ENCODE measurements around the gene ABHD17A.

ABHD17A gene

GRCh38 chr19:1853295-1854038, 31.8 kb downstream of the ABHD17A start:
- DNase-seq (ENCODE audit: low spot score): no peak
- H2BK12ac ChIP-seq (ENCODE audit: low read length): no peak overlapping the region
- peak overlapping the region; percentile 96 for H2AK5ac ChIP-seq (ENCODE audit: low read depth, low read length)
- no peak overlapping the region for H3K4me3 ChIP-seq (ENCODE audit: low read length in 2 of 2)
- H3K36me3 ChIP-seq (replicated peaks in 1 of 2; ENCODE audit: control insufficient read depth in 2 of 2, insufficient read depth in 2 of 2, low read length in 2 of 2): no peaks in the 10 kb centered on the region
- H2BK120ac ChIP-seq (ENCODE audit: low read depth, low read length): no peak overlapping the region
- no peak overlapping the region for H2AFZ ChIP-seq (ENCODE audit: low read length)
- peaks cover 12% of the 10 kb centered on the region for H3K79me1 ChIP-seq (ENCODE audit: low read depth, low read length)
- H3K27ac ChIP-seq (replicated peaks; ENCODE audit: low read length): no peak overlapping the region
- peaks cover 0 to 23% (median 0%) of the 10 kb centered on the region in 3 experiments for H3K27me3 ChIP-seq (ENCODE audit: control insufficient read depth in 3 of 3, insufficient read depth in 3 of 3, low read depth in 1 of 3, low read length in 3 of 3)
- H3K9me3 ChIP-seq (replicated peaks in 1 of 2; ENCODE audit: control insufficient read depth in 2 of 2, insufficient read depth in 1 of 2, low read depth in 1 of 2, low read length in 2 of 2): no peaks in the 10 kb centered on the region
- H3K4me1 ChIP-seq (ENCODE audit: control insufficient read depth in 2 of 2, insufficient read depth in 1 of 2, low read depth in 1 of 2, low read length in 2 of 2): peaks cover 25 to 30% of the 10 kb centered on the region in 2 donors
- H3K9ac ChIP-seq (ENCODE audit: low read depth, low read length, poor library complexity): no peak overlapping the region
- peak overlapping the region; percentile 64 for H3K18ac ChIP-seq (ENCODE audit: low read length)
- H4K8ac ChIP-seq (ENCODE audit: low read depth, low read length): no peak overlapping the region
- H3K23ac ChIP-seq (ENCODE audit: low read depth, low read length, poor library complexity): peak overlapping the region; percentile 83
- H2BK15ac ChIP-seq (ENCODE audit: low read length): peak overlapping the region; percentile 85
- H3K4me2 ChIP-seq (ENCODE audit: insufficient read depth, low read length, poor library complexity, severe bottlenecking): no peak overlapping the region
- H3K14ac ChIP-seq (ENCODE audit: low read length): no peak overlapping the region
- no peak overlapping the region for H4K91ac ChIP-seq (ENCODE audit: low read depth, low read length, poor library complexity)
- H2BK5ac ChIP-seq (ENCODE audit: low read length): peak overlapping the region; percentile 53
- no CpG with 5 or more reads among the region's 27 CpGs for WGBS, 2 donors (ENCODE audit: extremely low coverage in 2 of 2, insufficient read length in 2 of 2, insufficient replicate concordance in 1 of 2)
- H3K4ac ChIP-seq (ENCODE audit: low read length): no peak overlapping the region

GRCh38 chr19:1852581-1853128, 32.6 kb downstream of the ABHD17A start:
- no peak overlapping the region for H3K4ac ChIP-seq (ENCODE audit: low read length)
- DNase-seq (ENCODE audit: low spot score): no peak
- no peak overlapping the region for H2BK5ac ChIP-seq (ENCODE audit: low read length)
- H2BK120ac ChIP-seq (ENCODE audit: low read depth, low read length): peak overlapping the region; percentile 54
- no peak overlapping the region for H2BK12ac ChIP-seq (ENCODE audit: low read length)
- H4K91ac ChIP-seq (ENCODE audit: low read depth, low read length, poor library complexity): no peak overlapping the region
- no peak overlapping the region for H4K8ac ChIP-seq (ENCODE audit: low read depth, low read length)
- H3K14ac ChIP-seq (ENCODE audit: low read length): no peak overlapping the region
- no peak overlapping the region for H3K4me2 ChIP-seq (ENCODE audit: insufficient read depth, low read length, poor library complexity, severe bottlenecking)
- peaks cover 14% of the 10 kb centered on the region for H3K79me1 ChIP-seq (ENCODE audit: low read depth, low read length)
- peak overlapping the region; percentile 83 for H3K18ac ChIP-seq (ENCODE audit: low read length)
- no peak overlapping the region for H3K23ac ChIP-seq (ENCODE audit: low read depth, low read length, poor library complexity)
- no peaks in the 10 kb centered on the region for H3K36me3 ChIP-seq (replicated peaks in 1 of 2; ENCODE audit: control insufficient read depth in 2 of 2, insufficient read depth in 2 of 2, low read length in 2 of 2)
- no CpG with 5 or more reads among the region's 9 CpGs for WGBS, 2 donors (ENCODE audit: extremely low coverage in 2 of 2, insufficient read length in 2 of 2, insufficient replicate concordance in 1 of 2)
- no peak overlapping the region for H3K9ac ChIP-seq (ENCODE audit: low read depth, low read length, poor library complexity)
- H2BK15ac ChIP-seq (ENCODE audit: low read length): peak overlapping the region; percentile 67
- H3K9me3 ChIP-seq (replicated peaks in 1 of 2; ENCODE audit: control insufficient read depth in 2 of 2, insufficient read depth in 1 of 2, low read depth in 1 of 2, low read length in 2 of 2): no peaks in the 10 kb centered on the region
- H2AK5ac ChIP-seq (ENCODE audit: low read depth, low read length): peak overlapping the region; percentile 96
- no peak overlapping the region for H2AFZ ChIP-seq (ENCODE audit: low read length)
- H3K27ac ChIP-seq (replicated peaks; ENCODE audit: low read length): no peak overlapping the region
- H3K4me1 ChIP-seq (ENCODE audit: control insufficient read depth in 2 of 2, insufficient read depth in 1 of 2, low read depth in 1 of 2, low read length in 2 of 2): peaks cover 19 to 27% of the 10 kb centered on the region in 2 donors
- peaks cover 0 to 16% (median 0%) of the 10 kb centered on the region in 3 experiments for H3K27me3 ChIP-seq (ENCODE audit: control insufficient read depth in 3 of 3, insufficient read depth in 3 of 3, low read depth in 1 of 3, low read length in 3 of 3)
- no peak overlapping the region for H3K4me3 ChIP-seq (ENCODE audit: low read length in 2 of 2)

DNA sequence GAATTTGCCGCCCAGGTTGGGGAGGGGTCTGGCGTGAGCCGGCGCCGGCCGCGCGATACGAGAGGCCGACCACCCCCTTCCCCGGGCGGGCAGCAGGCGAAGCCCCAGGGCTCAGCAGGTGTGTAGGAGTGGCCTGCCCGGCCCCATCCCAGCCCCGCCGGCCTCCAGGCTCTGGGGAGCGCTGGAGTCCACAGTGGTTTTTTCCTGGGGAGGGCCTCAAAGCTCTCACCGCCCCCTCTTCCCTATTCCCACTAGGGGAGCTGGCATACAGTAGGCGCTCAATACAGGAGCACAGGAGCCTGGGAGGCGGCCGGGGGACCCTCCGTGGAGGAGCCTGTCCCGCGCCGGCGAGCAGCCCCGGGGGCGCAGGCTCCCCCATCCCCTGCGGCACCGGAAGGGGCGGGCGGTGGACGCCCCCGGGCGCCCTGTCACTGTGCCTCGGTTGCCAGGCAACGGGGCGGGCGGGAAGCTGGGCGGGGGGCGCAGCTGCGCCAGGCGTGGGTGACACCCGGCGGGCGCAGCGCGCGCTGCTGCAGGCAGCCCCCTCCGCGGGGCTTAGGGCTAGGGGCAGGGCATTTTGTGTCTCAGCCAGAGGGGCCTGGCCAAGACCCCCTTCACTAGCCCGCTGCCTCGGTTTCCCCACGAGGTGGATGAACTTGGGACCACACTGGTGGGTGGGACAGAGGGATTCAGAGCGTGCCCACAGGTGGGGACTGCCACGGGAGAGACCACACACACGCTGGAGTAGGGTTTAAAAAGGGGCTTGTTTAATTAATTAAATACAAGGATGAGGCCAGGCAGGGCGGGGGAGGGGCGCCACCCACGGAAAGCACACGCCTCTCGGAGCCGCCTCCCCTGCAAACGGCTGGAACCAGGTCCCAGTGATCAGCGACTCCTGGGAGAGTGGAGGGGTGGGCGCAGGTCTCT, 33.4 kb downstream of the ABHD17A start:
- no CpG with 5 or more reads among the region's 66 CpGs for WGBS, 2 donors (ENCODE audit: extremely low coverage in 2 of 2, insufficient read length in 2 of 2, insufficient replicate concordance in 1 of 2)
- Histone ChIP-seq H4K91ac (ENCODE audit: low read depth, low read length, poor library complexity) (no peak overlapping the region), H3K9me3 (replicated peaks in 1 of 2; ENCODE audit: control insufficient read depth in 2 of 2, insufficient read depth in 1 of 2, low read depth in 1 of 2, low read length in 2 of 2) (no peaks in the 10 kb centered on the region), H2BK15ac (ENCODE audit: low read length) (no peak overlapping the region), H2BK5ac (ENCODE audit: low read length) (peak overlapping the region; percentile 84), H3K14ac (ENCODE audit: low read length) (no peak overlapping the region), H3K23ac (ENCODE audit: low read depth, low read length, poor library complexity) (no peak overlapping the region), H4K8ac (ENCODE audit: low read depth, low read length) (no peak overlapping the region), H2BK120ac (ENCODE audit: low read depth, low read length) (peak overlapping the region; percentile 54), H3K27me3 (ENCODE audit: control insufficient read depth in 3 of 3, insufficient read depth in 3 of 3, low read depth in 1 of 3, low read length in 3 of 3) (peaks cover 0 to 9% (median 0%) of the 10 kb centered on the region in 3 experiments), H3K4me2 (ENCODE audit: insufficient read depth, low read length, poor library complexity, severe bottlenecking) (peak overlapping the region; percentile 18), H3K4ac (ENCODE audit: low read length) (no peak overlapping the region), H2AK5ac (ENCODE audit: low read depth, low read length) (peak overlapping the region; percentile 81), H3K27ac (replicated peaks; ENCODE audit: low read length) (no peak overlapping the region), H3K4me1 (ENCODE audit: control insufficient read depth in 2 of 2, insufficient read depth in 1 of 2, low read depth in 1 of 2, low read length in 2 of 2) (peaks cover 20 to 27% of the 10 kb centered on the region in 2 donors), H2BK12ac (ENCODE audit: low read length) (no peak overlapping the region), H3K18ac (ENCODE audit: low read length) (no peak overlapping the region), H3K4me3 (ENCODE audit: low read length in 2 of 2) (peak overlapping the region in 1 of 2 donors; percentile 37), H2AFZ (ENCODE audit: low read length) (no peak overlapping the region), H3K79me1 (ENCODE audit: low read depth, low read length) (peaks cover 12% of the 10 kb centered on the region), H3K9ac (ENCODE audit: low read depth, low read length, poor library complexity) (no peak overlapping the region), H3K36me3 (replicated peaks in 1 of 2; ENCODE audit: control insufficient read depth in 2 of 2, insufficient read depth in 2 of 2, low read length in 2 of 2) (no peaks in the 10 kb centered on the region)
- DNase-seq (ENCODE audit: low spot score): no peak
